Measurements from ENCODE around the gene KLF3.

GRCh38 chr4:38692421-38692820 lies 28.4 kb downstream of the KLF3 start:
- TF ChIP-seq, protein P1, sequence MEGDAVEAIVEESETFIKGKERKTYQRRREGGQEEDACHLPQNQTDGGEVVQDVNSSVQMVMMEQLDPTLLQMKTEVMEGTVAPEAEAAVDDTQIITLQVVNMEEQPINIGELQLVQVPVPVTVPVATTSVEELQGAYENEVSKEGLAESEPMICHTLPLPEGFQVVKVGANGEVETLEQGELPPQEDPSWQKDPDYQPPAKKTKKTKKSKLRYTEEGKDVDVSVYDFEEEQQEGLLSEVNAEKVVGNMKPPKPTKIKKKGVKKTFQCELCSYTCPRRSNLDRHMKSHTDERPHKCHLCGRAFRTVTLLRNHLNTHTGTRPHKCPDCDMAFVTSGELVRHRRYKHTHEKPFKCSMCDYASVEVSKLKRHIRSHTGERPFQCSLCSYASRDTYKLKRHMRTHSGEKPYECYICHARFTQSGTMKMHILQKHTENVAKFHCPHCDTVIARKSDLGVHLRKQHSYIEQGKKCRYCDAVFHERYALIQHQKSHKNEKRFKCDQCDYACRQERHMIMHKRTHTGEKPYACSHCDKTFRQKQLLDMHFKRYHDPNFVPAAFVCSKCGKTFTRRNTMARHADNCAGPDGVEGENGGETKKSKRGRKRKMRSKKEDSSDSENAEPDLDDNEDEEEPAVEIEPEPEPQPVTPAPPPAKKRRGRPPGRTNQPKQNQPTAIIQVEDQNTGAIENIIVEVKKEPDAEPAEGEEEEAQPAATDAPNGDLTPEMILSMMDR (IDR thresholded peaks at IDR 0.05) = no peak
- TF ChIP-seq EZH2phosphoT487 (IDR thresholded peaks at IDR 0.05) (no peak), EZH2 (IDR thresholded peaks at IDR 0.05) (no peak)

Measured in neural progenitor cell (in vitro differentiated cells).